ENCODE data around the gene TMEM54. TPM values are rescaled to one million over a fixed set of nuclear protein-coding genes. Genes with fewer than 3 reads are reported as not detected.

The TMEM54 gene
- total and polyA plus RNA-seq, 9 of the 15 experiments (the other 6 are each of a cell fraction or from before 2014, with no cell fraction given): 1.00 to 16.2 (median 8.2) TPM

DNA sequence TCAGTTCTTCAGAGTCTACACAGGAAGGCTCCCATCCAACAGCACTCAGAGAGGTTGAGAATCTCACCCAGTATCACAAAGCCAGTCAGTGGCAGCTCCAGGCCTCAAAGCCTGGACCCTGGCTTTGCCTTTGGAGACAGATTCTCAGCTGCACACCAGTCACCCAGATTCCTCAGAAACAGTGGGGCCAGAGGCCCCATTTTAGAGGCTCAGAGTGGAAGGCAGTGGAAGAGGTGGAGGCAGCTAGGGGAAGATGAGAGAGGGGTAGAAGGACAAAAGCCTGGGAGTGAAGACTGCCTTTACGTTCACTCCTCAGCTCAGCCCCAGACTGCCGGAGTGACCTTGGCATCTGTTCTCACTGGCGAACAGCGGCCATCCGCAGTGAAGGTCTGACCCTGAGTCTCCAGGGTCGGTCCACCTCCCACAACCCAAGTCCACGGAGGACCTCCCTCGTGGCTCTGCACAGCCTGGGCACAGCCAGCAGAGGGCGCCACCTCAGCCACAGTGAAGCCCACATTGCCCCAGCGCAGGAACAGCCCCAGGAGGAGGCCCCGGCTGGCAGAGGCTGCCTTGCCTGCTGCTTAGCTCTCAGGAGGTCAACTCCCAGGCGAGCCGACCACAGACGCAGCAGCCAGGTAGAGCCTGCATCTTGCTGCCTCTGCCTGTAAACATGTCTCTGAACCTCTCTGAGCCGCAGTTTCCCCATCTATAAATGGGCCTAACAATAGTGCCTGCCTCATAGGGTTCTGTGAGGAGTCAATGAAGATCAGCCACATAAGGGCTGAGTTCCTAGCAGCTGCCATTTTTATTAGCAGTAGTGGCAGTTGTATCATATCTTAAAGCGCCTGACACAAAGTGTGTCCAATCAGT is 24.6 kb downstream of the TMEM54 start (continued):
- TF ChIP-seq, protein P1, sequence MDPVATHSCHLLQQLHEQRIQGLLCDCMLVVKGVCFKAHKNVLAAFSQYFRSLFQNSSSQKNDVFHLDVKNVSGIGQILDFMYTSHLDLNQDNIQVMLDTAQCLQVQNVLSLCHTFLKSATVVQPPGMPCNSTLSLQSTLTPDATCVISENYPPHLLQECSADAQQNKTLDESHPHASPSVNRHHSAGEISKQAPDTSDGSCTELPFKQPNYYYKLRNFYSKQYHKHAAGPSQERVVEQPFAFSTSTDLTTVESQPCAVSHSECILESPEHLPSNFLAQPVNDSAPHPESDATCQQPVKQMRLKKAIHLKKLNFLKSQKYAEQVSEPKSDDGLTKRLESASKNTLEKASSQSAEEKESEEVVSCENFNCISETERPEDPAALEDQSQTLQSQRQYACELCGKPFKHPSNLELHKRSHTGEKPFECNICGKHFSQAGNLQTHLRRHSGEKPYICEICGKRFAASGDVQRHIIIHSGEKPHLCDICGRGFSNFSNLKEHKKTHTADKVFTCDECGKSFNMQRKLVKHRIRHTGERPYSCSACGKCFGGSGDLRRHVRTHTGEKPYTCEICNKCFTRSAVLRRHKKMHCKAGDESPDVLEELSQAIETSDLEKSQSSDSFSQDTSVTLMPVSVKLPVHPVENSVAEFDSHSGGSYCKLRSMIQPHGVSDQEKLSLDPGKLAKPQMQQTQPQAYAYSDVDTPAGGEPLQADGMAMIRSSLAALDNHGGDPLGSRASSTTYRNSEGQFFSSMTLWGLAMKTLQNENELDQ (CRISPR knock-in tag; IDR thresholded peaks at IDR 0.05; ENCODE audit: borderline replicate concordance): no peak
- TF ChIP-seq, protein P2, sequence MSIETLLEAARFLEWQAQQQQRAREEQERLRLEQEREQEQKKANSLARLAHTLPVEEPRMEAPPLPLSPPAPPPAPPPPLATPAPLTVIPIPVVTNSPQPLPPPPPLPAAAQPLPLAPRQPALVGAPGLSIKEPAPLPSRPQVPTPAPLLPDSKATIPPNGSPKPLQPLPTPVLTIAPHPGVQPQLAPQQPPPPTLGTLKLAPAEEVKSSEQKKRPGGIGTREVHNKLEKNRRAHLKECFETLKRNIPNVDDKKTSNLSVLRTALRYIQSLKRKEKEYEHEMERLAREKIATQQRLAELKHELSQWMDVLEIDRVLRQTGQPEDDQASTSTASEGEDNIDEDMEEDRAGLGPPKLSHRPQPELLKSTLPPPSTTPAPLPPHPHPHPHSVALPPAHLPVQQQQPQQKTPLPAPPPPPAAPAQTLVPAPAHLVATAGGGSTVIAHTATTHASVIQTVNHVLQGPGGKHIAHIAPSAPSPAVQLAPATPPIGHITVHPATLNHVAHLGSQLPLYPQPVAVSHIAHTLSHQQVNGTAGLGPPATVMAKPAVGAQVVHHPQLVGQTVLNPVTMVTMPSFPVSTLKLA (conservative IDR thresholded peaks at IDR 0.05): no peak
- TF ChIP-seq RAD21 (CRISPR knock-in tag; conservative IDR thresholded peaks at IDR 0.05 in 1 of 2, IDR thresholded peaks at IDR 0.05 in 1 of 2) (peak; percentile 65 to 85), SMC3 (conservative IDR thresholded peaks at IDR 0.05; ENCODE audit: insufficient read depth, low read depth, low read length) (peak; percentile 85), NFXL1 (CRISPR knock-in tag; IDR thresholded peaks at IDR 0.05) (no peak), MCM3 (IDR thresholded peaks at IDR 0.05) (no peak), ZNF197 (CRISPR knock-in tag; IDR thresholded peaks at IDR 0.05; ENCODE audit: low read depth) (no peak), SMARCC2 (IDR thresholded peaks at IDR 0.05; ENCODE audit: low read depth) (no peak), ATF1 (CRISPR knock-in tag; IDR thresholded peaks at IDR 0.05) (no peak), ATF1 (tag; IDR thresholded peaks at IDR 0.05) (peak; percentile 62; the same call in 1 of the 2 replicates), KDM2B (CRISPR knock-in tag; IDR thresholded peaks at IDR 0.05) (no peak), MYC (IDR thresholded peaks at IDR 0.05; ENCODE audit: low read depth, low read length) (peak; percentile 76), MYC (CRISPR knock-in tag; IDR thresholded peaks at IDR 0.05; ENCODE audit: borderline replicate concordance, low read depth) (no peak), ADNP (tag; IDR thresholded peaks at IDR 0.05) (no peak), ZNF444 (CRISPR knock-in tag; IDR thresholded peaks at IDR 0.05) (no peak), IRF9 (tag; IDR thresholded peaks at IDR 0.05) (no peak), HNRNPUL1 (IDR thresholded peaks at IDR 0.05; ENCODE audit: low read length) (no peak), SRSF9 (IDR thresholded peaks at IDR 0.05; ENCODE audit: borderline replicate concordance, low read depth, low read length) (no peak), CREM (IDR thresholded peaks at IDR 0.05; ENCODE audit: low read depth) (0 out of 2 replicates have a peak, but pooled peaks have one; percentile 39), STAG1 (CRISPR knock-in tag; IDR thresholded peaks at IDR 0.05; ENCODE audit: borderline replicate concordance) (peak; percentile 79; the same call in 1 of the 2 replicates), HMG20A (CRISPR knock-in tag; conservative IDR thresholded peaks at IDR 0.05) (no peak), ZNF282 (CRISPR knock-in tag; IDR thresholded peaks at IDR 0.05) (no peak), HBP1 (CRISPR knock-in tag; IDR thresholded peaks at IDR 0.05) (no peak)

All from K562 (cell line).